Fibroblast of pulmonary artery (primary cell): Measurements from ENCODE around the gene FGF1.
A peak's percentile ranks its signal among the peaks of the same experiment; 100 is the strongest.

Experiments used
- DNase-seq: peaks from one replicate; pipeline ENCODE4 v3.0.0-alpha.2; 2010; ENCODE audit warnings: low read depth
- H3K4me3 ChIP-seq: replicated peaks from 2 replicates; pipeline ENCODE4 v1.5.1; 2011; ENCODE audit warnings: low read depth, mild to moderate bottlenecking, control low read depth, low read length, moderate library complexity
- CTCF ChIP-seq: IDR thresholded peaks from 2 replicates; pipeline ENCODE4 v1.5.1; 2011; ENCODE audit warnings: mild to moderate bottlenecking, control low read depth, low read length, inconsistent platforms; ENCODE audit errors: missing control alignments

Gene FGF1

DNA sequence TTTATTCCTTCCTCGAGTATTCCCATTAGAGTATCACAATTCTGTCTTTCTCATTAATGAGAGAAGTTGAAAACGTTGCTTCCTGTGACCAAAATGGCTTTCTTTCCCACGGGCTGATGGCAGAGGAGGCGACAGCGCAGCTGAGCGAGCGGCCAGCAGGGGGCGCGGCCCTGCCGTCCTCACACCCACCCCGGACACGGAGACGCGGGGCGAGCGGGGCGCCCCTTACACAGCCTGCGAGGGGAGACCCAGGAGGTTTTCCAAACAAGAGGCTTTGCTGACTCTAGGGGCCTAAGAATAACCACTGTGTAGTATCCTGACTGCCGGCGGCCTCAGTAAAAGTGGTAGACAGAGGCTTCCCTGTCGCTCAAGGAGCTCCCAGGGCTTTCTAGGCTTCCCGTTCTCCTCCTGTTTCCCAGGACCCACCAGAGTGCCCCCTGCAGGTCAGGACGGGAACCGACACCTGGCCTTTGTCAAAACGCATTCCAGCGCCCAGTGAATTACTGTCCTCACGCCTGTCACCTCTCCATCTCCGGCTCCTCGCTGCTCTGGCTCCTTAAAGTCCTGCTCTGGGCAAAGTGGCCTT is 27.3 kb upstream of the FGF1 start:
- TF ChIP-seq CTCF: peak; percentile 71

DNA sequence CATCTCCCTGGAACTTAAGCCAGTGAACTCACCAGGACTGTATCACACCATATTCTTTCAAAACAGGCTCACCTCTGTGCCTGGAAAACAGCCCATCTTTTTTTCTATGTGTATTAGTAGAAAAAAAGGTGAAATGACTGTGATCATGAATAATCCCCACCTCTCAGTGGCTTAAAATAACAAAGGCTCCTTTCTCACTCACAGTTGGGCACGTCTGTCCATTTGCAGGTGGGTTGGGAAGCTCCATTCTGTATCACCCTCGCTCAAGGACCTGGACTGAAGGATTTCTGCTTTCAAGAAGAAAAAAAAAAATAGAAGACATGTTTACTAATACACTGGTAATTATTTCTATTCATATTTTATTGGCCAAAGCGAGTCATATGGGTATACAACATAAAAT is 17.3 kb upstream of the FGF1 start:
- H3K4me3 ChIP-seq: no peak overlapping the region
- no peak for TF ChIP-seq CTCF
- no peak for DNase-seq

More for the DNA sequence above, 27.3 kb upstream of the FGF1 start:
- DNase-seq: peak; percentile 89
- H3K4me3 ChIP-seq: peak overlapping the region; percentile 66

DNA sequence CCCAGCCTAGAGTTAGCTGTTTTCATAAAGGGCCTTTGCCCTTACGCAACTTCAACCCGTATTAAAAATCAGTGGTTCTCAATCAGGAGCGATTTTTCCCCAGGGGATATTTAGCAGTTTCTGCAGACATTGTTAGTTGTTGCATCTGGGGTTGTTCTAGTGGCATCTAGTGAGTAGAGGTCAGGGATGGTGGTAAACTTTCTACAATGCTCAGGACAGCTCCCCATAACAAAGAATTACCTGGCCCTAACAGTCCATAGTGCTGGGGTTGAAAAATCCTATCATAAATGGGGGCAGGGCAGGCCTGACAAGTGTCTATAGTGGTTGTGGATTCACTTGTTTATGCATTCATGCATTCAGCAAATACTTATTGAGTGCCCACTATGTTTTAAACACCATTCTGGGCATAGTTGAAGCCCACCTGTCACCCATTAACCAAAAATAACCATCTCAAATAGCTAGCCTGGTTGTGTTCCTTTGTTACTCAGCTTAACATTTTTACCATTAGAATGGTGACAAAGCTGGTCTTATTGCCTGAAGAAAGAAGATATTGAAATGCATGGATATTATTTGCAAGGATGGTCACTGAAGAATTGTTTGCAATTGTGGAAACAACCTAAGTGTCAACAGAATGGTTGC is 15.9 kb upstream of the FGF1 start:
- H3K4me3 ChIP-seq: no peak overlapping the region
- DNase-seq: no peak
- no peak for TF ChIP-seq CTCF

- no peak for TF ChIP-seq CTCF
- no peak for DNase-seq
- H3K4me3 ChIP-seq: no peak overlapping the region
Measured at GRCh38 chr5:142700566-142700965, 14.7 kb upstream of the FGF1 start.

- peak; percentile 91 for DNase-seq
- no peak overlapping the region for H3K4me3 ChIP-seq
- TF ChIP-seq CTCF: peak; percentile 98
Measured at GRCh38 chr5:142699184-142699720, 13.4 kb upstream of the FGF1 start.

DNA sequence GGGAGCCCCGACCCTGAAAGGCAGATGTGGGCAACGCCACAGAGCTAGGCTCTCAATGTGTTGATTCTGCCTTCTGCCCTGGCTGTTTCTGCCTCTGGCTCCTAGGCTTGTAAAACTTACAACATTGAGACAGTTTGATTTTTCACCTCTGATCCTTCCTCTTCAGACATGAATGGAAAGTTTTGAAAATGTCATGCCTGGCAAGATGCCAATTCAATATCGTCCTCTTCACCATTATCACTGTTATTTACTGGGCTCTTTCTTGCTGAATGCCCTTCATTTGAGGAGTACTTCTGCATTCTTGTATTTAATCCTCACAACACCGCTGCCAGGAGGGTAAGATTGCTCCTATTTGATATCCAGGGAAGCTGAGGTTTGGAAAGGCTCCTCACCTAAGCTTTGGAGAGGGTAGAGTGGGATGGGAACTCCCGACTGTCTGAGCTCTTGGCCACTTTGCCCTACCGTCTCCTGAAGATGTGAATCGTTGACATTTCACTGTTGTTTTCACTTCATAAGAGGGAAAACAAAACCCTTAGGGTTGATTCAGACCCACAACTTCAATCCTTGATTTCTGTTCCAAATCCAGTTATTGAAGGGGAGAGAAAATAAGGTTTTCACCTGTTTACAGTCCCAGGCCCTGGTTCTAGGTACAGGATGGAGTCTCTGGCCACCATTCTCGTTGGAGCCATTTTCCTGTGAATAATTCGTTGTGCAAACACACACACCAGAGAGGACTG is 12.7 kb upstream of the FGF1 start:
- H3K4me3 ChIP-seq: no peak overlapping the region
- TF ChIP-seq CTCF: no peak
- DNase-seq: no peak
